Activated naive CD8-positive, alpha-beta T cell (primary cell): ENCODE data around the gene COBLL1.
"Not testable (repeated sequence)": the region's sequence is repeated elsewhere in the genome, so short reads cannot be mapped to it uniquely, and the experiment has no call there.

ENCODE experiments used
- H3K27ac Mint-ChIP-seq: one replicate; pipeline ENCODE4 v1.8.0; 2021; ENCODE audit warnings: mixed read lengths
- H3K27me3 Mint-ChIP-seq: one replicate; pipeline ENCODE4 v1.8.0; 2021; ENCODE audit warnings: mixed read lengths
- H3K36me3 Mint-ChIP-seq: one replicate; pipeline ENCODE4 v1.8.0; 2021; ENCODE audit warnings: mixed read lengths
- H3K4me1 Mint-ChIP-seq: one replicate; pipeline ENCODE4 v1.8.0; 2021; ENCODE audit warnings: low read depth, mixed read lengths
- H3K4me3 Mint-ChIP-seq: one replicate; pipeline ENCODE4 v1.8.0; 2021; ENCODE audit warnings: mild to moderate bottlenecking, mixed read lengths
- H3K9me3 Mint-ChIP-seq: one replicate; pipeline ENCODE4 v1.8.0; 2021; ENCODE audit warnings: low read depth, mixed read lengths

COBLL1 gene

DNA sequence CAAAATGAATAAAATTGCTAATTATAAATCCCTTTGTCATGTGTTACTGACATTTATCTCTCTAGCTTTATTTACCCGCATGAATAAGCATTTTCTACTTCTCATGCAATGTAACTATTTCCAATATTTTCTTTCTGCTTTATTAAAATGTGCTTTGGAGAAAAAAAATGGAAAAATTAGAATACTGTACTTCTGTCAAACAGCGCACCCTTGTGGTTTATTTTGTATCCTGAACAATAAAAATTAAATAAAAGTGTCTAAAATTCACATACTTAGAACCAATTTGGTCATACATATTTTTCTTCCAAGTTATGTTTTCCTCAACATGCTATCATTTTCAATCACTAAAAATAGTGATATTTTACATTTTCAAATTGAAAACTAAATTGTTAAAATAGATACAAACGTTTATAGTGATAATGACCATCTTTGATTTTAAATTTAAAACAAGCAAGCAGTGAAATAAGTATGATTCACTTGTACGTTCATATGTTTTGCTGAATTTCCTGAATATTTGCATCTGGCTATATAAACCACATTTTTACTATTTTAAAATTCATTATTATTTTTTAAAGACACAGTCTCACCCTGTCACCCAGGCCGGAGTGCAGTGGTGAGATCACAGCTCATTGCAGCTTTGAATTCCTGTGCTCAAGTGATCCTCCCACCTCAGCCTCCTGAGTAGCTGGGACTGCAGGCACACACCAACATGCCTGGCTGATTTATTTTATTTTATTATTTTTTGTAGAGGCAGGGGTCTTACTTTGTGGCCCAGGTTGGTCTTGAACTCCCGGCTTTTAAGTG is 124.4 kb downstream of the COBLL1 start:
- H3K27me3 Mint-ChIP-seq, result no peaks in the 10 kb centered on the region
- H3K27ac Mint-ChIP-seq, result no peak overlapping the region
- no peaks in the 10 kb centered on the region for H3K9me3 Mint-ChIP-seq
- H3K36me3 Mint-ChIP-seq, result no peaks in the 10 kb centered on the region
- H3K4me1 Mint-ChIP-seq, result no peaks in the 10 kb centered on the region
- H3K4me3 Mint-ChIP-seq, result no peak overlapping the region

DNA sequence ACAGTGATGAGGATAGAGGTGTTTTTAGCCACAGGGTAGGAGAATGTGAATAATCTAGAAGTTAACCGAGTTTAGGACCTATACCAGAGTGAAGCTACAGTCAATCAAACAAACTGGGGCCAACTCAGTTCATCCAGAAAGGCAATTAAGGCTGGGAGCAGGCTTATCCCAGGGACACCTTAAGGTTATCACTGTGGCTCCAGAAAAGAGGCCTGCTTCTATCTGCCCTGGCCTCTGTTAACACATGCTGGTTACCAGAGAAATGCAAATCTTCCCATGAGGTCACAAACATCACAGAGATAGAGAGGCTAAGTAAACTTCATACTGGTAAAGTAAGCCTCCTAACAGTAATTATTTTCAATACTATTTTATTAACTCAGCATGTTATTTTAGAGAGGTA is 127.2 kb downstream of the COBLL1 start:
- Mint-ChIP-seq H3K36me3 (no peaks in the 10 kb centered on the region), H3K27ac (no peak overlapping the region), H3K9me3 (no peaks in the 10 kb centered on the region), H3K4me3 (no peak overlapping the region), H3K4me1 (no peaks in the 10 kb centered on the region), H3K27me3 (no peaks in the 10 kb centered on the region)

DNA sequence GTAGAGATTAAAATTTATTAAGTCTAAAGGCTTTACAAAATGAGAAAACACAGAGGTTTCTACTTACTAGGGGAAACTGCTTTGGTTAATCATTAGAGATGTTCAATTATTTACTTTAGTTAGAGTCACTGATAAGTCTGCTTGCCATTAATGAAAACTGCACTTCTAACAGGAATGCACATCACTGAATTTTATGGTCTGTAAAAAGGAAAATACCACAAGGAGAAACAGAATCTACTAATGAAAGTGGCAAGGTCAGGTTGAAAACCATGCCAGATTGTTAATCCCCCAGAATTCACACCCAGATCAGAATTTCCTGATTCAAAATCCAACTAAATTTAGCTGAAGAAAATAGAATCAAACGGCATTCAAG is 129.9 kb downstream of the COBLL1 start:
- Mint-ChIP-seq H3K27ac (no peak overlapping the region), H3K9me3 (no peaks in the 10 kb centered on the region), H3K4me3 (no peak overlapping the region), H3K4me1 (no peaks in the 10 kb centered on the region), H3K27me3 (no peaks in the 10 kb centered on the region), H3K36me3 (no peaks in the 10 kb centered on the region)

DNA sequence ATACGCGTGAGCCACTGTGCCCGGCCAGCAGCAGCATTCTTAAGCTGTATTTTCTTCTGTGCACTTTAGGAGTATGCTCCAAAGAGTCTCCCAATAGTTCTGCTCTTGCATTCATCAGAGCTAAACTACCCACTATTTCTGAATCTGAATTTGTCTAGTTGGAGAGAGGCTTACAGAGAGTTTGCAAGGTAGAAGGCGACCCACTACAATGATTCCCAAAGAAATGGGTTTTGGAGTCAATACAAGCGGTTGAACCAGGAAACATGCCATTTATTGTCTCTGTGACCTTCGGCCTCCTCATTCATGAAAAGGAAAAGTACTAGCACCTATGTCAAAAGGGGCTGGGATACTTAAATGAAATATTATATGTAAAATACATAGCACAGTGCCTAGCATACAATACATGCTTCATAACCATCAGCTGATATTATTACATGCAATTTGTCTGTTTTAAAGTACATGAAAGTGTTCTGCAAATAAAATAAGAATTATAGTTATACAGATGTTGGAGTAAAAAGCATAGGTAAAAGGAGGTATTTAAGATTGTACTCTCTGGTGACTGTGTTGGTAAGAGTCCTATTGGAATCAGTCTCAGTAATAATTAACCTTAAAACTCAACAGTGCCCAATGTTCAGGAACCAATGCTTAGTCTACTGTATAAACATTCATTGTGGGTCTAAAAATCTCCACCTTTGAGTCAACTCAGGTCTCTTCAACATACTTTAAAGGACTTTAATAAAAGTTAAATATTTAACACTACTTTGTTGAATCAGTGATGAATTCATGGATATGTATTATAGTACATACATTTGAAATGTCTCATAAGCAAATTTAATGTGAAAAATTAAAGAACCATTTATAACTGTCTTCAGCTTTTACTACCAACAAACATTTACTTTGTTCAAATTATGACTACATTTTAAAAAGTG is 130.5 kb downstream of the COBLL1 start:
- Mint-ChIP-seq H3K4me1 (no peaks in the 10 kb centered on the region), H3K9me3 (no peaks in the 10 kb centered on the region), H3K4me3 (no peak overlapping the region), H3K36me3 (no peaks in the 10 kb centered on the region), H3K27ac (no peak overlapping the region), H3K27me3 (no peaks in the 10 kb centered on the region)

DNA sequence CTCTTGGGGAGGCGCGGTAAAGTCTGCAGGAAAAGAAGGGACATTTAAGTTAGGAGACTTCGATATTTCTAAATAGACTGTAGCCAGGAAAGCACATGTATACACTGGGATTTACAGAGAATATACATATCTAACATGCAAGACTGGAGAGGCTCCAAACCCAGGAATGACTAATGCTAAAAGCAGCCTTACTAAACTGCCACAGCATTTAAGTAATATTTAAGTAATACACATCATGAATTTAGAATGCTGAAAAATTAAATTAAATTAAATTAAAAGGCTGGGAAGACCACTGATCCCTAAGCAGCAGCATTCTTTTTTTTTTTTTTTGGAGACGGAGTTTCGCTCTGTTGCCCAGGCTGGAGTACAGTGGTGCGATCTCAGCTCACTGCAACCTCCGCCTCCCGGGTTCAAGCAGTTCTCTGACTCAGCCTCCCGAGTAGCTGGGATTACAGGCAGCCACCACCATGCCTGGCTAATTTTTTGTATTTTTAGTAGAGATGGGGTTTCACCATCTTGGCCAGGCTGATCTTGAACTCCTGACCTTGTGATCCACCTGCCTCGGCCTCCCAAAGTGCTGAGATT is 131.3 kb downstream of the COBLL1 start:
- H3K36me3 Mint-ChIP-seq, result not testable (repeated sequence)

DNA sequence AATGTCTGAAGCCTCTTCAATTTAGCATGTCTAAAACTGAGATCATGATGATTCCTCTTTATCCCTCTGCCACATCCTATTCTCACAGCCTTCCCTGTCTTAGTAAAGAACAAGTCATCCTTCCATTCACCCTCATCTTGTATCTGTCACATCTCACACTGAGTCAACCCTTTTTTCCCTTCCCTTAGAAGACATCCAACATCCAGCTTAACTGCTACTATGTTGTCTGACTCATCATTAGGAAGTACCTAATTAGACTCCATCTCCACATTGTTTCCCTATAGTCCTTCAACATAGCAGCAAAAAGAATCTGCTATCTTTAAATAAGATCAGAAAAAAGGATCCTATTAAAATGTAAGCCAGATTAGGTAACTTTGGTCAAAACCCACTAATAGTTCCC is 135.1 kb downstream of the COBLL1 start:
- H3K27me3 Mint-ChIP-seq, result no peaks in the 10 kb centered on the region
- H3K4me1 Mint-ChIP-seq, result no peaks in the 10 kb centered on the region

More for the DNA sequence above, 131.3 kb downstream of the COBLL1 start:
- not testable (repeated sequence) for H3K9me3 Mint-ChIP-seq, H3K27me3 Mint-ChIP-seq, H3K4me3 Mint-ChIP-seq, H3K27ac Mint-ChIP-seq, H3K4me1 Mint-ChIP-seq

DNA sequence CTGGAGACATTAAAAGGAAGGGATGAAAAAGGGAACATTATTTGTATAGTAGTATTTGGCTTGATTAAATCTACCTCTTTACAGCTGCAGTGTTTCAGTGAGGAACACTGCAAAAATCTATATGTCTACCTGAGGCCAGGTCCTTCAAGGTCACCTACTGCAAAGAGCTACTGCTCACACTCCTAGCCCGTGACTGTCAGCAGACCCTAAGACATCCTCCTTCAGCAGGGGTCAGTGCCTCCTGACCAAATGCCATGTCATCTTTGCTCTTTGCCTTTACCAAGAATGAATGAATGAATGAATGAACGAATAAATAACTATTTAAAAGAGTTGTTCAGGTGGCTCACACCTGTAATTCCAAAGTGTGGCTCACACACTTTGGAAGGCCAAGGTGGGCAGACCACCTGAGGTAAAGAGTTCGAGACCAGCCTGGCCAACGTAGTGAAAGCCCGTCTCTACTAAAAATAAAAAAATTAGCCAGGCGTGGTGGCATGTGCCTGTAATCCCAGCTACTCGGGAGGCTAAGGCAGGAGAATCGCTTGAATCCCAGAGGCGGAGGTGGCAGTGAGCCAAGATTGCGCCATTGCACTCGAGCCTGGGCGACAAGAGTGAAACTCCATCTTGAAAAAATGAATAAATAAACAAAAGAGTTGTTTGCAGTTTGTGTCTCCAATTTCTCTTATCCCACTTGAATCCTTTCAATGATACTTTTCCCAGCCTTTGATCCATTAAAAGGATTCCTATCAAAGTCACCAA is 136.0 kb downstream of the COBLL1 start:
- H3K27ac Mint-ChIP-seq, result no peak overlapping the region
- no peaks in the 10 kb centered on the region for H3K36me3 Mint-ChIP-seq
- H3K27me3 Mint-ChIP-seq, result no peaks in the 10 kb centered on the region
- no peaks in the 10 kb centered on the region for H3K9me3 Mint-ChIP-seq
- H3K4me3 Mint-ChIP-seq, result no peak overlapping the region
- H3K4me1 Mint-ChIP-seq, result no peaks in the 10 kb centered on the region

More for the DNA sequence above, 135.1 kb downstream of the COBLL1 start:
- Mint-ChIP-seq H3K36me3 (no peaks in the 10 kb centered on the region), H3K4me3 (no peak overlapping the region), H3K27ac (no peak overlapping the region), H3K9me3 (no peaks in the 10 kb centered on the region)

DNA sequence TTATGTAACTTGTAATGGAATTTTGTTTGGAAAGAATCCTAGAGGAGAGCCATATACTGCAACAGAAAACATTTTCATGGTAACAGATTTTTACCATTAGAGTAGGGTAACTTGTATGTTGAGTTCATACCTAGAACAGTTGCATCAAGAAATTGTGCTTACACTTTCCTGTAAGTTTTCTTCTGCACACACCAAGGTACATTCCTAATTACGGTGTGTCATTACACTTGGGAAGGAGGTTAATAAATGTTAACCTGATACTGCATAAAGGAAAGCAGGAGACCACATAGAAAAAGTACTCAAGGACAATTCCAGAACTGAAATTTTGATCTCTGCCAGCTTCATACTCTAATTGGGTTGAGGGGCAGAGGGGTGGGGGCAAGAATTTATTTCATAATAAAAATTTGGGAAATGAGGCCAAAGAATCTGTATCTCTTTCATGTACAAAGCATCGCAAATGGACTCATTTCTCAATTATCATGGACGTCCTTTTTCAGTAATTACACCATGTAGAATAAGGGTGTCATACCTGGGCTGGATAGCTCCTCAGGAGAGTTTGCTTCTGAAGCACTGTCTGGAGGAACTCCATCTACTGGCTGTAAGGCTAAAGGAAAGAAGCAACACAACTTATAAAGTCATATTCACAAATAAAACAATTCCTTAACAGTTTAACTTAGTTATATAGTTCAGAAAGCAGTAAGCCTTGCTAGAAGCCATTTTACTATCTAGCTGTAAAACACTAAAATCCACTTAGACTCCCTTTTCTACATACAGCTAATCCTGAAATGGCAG is 137.5 kb downstream of the COBLL1 start:
- Mint-ChIP-seq H3K27me3 (no peaks in the 10 kb centered on the region), H3K4me1 (no peaks in the 10 kb centered on the region), H3K36me3 (no peaks in the 10 kb centered on the region), H3K4me3 (no peak overlapping the region), H3K27ac (no peak overlapping the region), H3K9me3 (no peaks in the 10 kb centered on the region)

DNA sequence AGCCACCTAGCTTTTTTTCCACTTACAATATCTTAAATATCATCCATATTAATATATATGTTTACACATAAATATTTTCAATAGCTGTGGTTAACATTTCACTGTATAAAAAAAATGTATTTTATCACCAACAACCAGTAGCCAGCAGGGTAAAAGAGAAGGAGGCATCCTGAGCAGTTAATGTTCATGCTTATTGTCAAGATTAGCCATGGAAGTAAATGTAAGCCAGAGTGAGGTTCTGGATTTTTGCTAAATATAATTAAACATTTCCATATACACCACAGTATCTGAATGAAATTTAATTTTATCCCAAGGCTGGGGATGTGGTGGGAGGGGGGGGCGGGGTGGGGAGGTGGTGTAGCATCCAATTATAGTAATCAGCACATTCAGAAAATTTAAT is 140.1 kb downstream of the COBLL1 start:
- Mint-ChIP-seq H3K27ac (no peak overlapping the region), H3K9me3 (no peaks in the 10 kb centered on the region), H3K36me3 (no peaks in the 10 kb centered on the region), H3K4me3 (no peak overlapping the region), H3K4me1 (no peaks in the 10 kb centered on the region), H3K27me3 (no peaks in the 10 kb centered on the region)

DNA sequence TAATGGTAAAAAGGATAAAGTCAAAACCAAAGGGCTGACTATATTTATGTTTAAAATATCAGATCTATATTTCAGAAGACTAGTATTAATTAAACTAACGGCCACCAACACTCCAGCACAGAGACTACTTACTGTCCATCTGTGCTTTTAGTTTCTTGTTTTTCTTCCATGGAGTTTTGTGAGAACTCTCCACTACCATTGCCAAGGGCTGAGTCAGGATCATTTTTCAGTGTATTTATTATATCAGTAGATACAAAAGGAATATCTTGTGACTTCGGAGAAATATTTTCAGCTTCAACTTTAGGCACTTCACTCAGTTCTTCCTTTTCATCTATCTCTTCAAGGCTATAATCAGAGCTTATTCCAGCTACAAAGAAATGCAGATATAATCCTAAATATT is 141.2 kb downstream of the COBLL1 start:
- Mint-ChIP-seq H3K9me3 (no peaks in the 10 kb centered on the region), H3K27me3 (no peaks in the 10 kb centered on the region), H3K4me3 (no peak overlapping the region), H3K4me1 (no peaks in the 10 kb centered on the region), H3K27ac (no peak overlapping the region), H3K36me3 (no peaks in the 10 kb centered on the region)

DNA sequence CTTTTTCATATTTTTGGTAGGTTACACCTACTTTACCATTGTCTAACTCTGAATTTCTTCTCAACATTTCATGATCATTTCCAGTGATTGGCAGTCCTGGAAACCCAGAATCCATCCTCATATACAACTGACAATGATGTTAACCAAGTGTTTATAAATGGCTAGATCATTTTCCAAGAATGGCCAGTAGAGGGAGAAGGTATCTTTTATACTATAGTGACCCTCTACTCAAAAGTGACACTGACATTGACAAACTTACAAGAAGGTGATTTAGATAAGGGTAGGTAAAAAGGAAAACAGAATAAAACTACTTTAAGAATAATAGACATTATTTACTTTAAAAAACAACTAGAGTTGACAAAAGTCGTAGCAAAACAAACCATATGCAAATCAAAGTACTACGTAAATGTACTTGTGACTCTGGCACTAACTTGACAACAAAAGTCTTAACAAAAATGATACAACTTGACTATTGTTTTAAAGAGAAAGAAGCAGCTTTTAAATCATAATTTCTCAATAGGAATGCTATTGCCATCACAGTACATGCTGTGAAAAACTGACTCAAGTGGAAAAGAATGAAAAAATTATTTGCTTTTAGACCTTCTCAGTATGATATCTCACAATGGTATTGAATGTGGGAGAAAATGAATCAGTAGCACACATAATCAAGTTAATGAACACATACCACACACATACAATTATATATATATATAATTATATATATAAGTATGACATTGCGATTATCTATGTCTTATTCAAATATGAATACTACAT is 143.7 kb downstream of the COBLL1 start:
- H3K4me1 Mint-ChIP-seq, result no peaks in the 10 kb centered on the region
- H3K4me3 Mint-ChIP-seq, result no peak overlapping the region
- H3K27me3 Mint-ChIP-seq, result no peaks in the 10 kb centered on the region
- H3K36me3 Mint-ChIP-seq, result no peaks in the 10 kb centered on the region
- H3K9me3 Mint-ChIP-seq, result no peaks in the 10 kb centered on the region
- no peak overlapping the region for H3K27ac Mint-ChIP-seq

DNA sequence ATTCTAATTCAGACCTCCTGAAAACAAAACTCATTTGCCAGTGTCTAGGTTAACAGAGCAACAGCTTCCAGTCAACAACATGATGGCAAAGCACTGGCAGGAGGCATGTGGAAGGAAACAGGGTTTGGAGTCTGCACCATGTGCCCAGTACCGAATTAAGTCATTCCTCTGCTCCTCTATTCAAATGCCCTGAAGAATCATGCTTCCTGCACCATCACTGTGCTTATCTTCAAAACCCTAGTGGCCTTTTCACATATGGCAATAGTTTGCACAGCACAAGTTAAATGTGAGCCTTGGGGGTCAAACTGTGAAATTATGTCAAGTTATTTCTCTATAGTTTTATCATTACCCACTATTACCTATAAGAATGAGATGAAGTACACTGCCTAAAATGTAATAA is 145.0 kb downstream of the COBLL1 start:
- no peak overlapping the region for H3K4me3 Mint-ChIP-seq
- no peaks in the 10 kb centered on the region for H3K9me3 Mint-ChIP-seq

DNA sequence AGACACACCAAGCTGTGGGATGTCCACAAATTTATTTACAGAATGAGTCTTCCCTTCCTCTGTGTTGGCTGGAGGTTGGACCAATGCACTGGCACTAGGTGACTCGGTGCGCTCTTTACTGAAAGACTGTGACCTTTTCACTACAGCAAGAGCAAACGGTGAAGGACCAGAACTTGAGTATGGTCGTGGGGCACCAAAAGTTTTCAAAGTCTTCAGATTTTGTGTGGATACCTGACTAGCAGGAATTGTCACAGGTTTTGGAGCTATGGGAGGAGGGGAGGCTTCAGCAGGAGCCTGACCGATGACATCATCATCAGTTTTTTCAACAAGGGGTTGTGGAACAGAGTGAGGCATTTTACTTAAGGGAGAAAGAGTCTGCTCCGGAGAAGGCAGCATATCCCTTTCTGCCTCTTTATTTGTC is 147.3 kb downstream of the COBLL1 start:
- no peaks in the 10 kb centered on the region for H3K9me3 Mint-ChIP-seq
- H3K36me3 Mint-ChIP-seq, result no peaks in the 10 kb centered on the region
- H3K27ac Mint-ChIP-seq, result no peak overlapping the region
- no peaks in the 10 kb centered on the region for H3K4me1 Mint-ChIP-seq
- no peaks in the 10 kb centered on the region for H3K27me3 Mint-ChIP-seq
- H3K4me3 Mint-ChIP-seq, result no peak overlapping the region

More for the DNA sequence above, 145.0 kb downstream of the COBLL1 start:
- Mint-ChIP-seq H3K27me3 (no peaks in the 10 kb centered on the region), H3K36me3 (no peaks in the 10 kb centered on the region), H3K27ac (no peak overlapping the region), H3K4me1 (no peaks in the 10 kb centered on the region)
